Measurements from ENCODE around the gene ZNF248. TPM values are rescaled to one million over a fixed set of nuclear protein-coding genes. Genes with fewer than 3 reads are reported as not detected.

ZNF248 gene
- total RNA-seq, 1 experiment from 2014 or later = 17.6 TPM

- ChIA-PET CTCF (no interaction called here), POLR2A (no interaction called here)
- no TSS peak for BruUV-seq (replicated peaks)
- no peak overlapping the region for H3K4me3 Mint-ChIP-seq (ENCODE audit: unreplicated experiment)
- peaks cover 13% of the 10 kb centered on the region for H3K36me3 Mint-ChIP-seq (ENCODE audit: insufficient read depth, unreplicated experiment)
- Histone ChIP-seq H3K4me1 (no peaks in the 10 kb centered on the region), H3K27me3 (replicated peaks; ENCODE audit: control insufficient read depth, insufficient read depth, low read length) (no peaks in the 10 kb centered on the region), H3K9me3 (peaks cover 19% of the 10 kb centered on the region), H3K4me3 (ENCODE audit: low read depth, low read length) (no peak overlapping the region), H3K36me3 (ENCODE audit: control insufficient read depth, insufficient read depth, low read length) (no peaks in the 10 kb centered on the region)
- intact Hi-C loops (cut with micrococcal nuclease; ENCODE audit: unreplicated experiment) = no loop called here
- no peak overlapping the region for H3K27ac Mint-ChIP-seq (ENCODE audit: unreplicated experiment)
- no peaks in the 10 kb centered on the region for H3K4me1 Mint-ChIP-seq (ENCODE audit: low read depth, unreplicated experiment)
- H3K9me3 Mint-ChIP-seq (ENCODE audit: unreplicated experiment) = peaks cover 56% of the 10 kb centered on the region
- DNase-seq = no peak
- TF ChIP-seq CTCF (IDR thresholded peaks at IDR 0.05; ENCODE audit: insufficient read depth in 1 of 2, low read depth in 1 of 2, low read length in 1 of 2, severe bottlenecking in 1 of 2, unreplicated experiment in 1 of 2) = no peak
- H3K27me3 Mint-ChIP-seq (ENCODE audit: insufficient read depth, unreplicated experiment) = no peaks in the 10 kb centered on the region
Measured at GRCh38 chr10:37763132-37763531, 94.3 kb downstream of the ZNF248 start.

GRCh38 chr10:37762287-37762686, 95.1 kb downstream of the ZNF248 start:
- no peak overlapping the region for H3K4me3 Mint-ChIP-seq (ENCODE audit: unreplicated experiment)
- no peaks in the 10 kb centered on the region for H3K27me3 ChIP-seq (replicated peaks; ENCODE audit: control insufficient read depth, insufficient read depth, low read length)
- intact Hi-C loops (cut with micrococcal nuclease; ENCODE audit: unreplicated experiment) = no loop called here
- no peak overlapping the region for H3K4me3 ChIP-seq (ENCODE audit: low read depth, low read length)
- no peak overlapping the region for H3K27ac Mint-ChIP-seq (ENCODE audit: unreplicated experiment)
- CTCF ChIA-PET = no interaction called here
- no TSS peak for BruUV-seq (replicated peaks)
- no peak for DNase-seq
- H3K9me3 Mint-ChIP-seq (ENCODE audit: unreplicated experiment) = peaks cover 48% of the 10 kb centered on the region
- POLR2A ChIA-PET = no interaction called here
- TF ChIP-seq CTCF (IDR thresholded peaks at IDR 0.05; ENCODE audit: insufficient read depth in 1 of 2, low read depth in 1 of 2, low read length in 1 of 2, severe bottlenecking in 1 of 2, unreplicated experiment in 1 of 2) = no peak
- peaks cover 19% of the 10 kb centered on the region for H3K9me3 ChIP-seq
- H3K4me1 ChIP-seq = no peaks in the 10 kb centered on the region
- peaks cover 13% of the 10 kb centered on the region for H3K36me3 Mint-ChIP-seq (ENCODE audit: insufficient read depth, unreplicated experiment)
- no peaks in the 10 kb centered on the region for H3K36me3 ChIP-seq (ENCODE audit: control insufficient read depth, insufficient read depth, low read length)
- H3K4me1 Mint-ChIP-seq (ENCODE audit: low read depth, unreplicated experiment) = no peaks in the 10 kb centered on the region
- H3K27me3 Mint-ChIP-seq (ENCODE audit: insufficient read depth, unreplicated experiment) = no peaks in the 10 kb centered on the region

GRCh38 chr10:37760817-37761216, 96.6 kb downstream of the ZNF248 start:
- BruUV-seq (replicated peaks) = no TSS peak
- no peaks in the 10 kb centered on the region for H3K4me1 ChIP-seq
- H3K4me1 Mint-ChIP-seq (ENCODE audit: low read depth, unreplicated experiment) = no peaks in the 10 kb centered on the region
- no peak for DNase-seq
- H3K9me3 ChIP-seq = peaks cover 19% of the 10 kb centered on the region
- H3K27me3 ChIP-seq (replicated peaks; ENCODE audit: control insufficient read depth, insufficient read depth, low read length) = no peaks in the 10 kb centered on the region
- H3K27me3 Mint-ChIP-seq (ENCODE audit: insufficient read depth, unreplicated experiment) = no peaks in the 10 kb centered on the region
- H3K9me3 Mint-ChIP-seq (ENCODE audit: unreplicated experiment) = peaks cover 38% of the 10 kb centered on the region
- H3K36me3 ChIP-seq (ENCODE audit: control insufficient read depth, insufficient read depth, low read length) = no peaks in the 10 kb centered on the region
- intact Hi-C loops (cut with micrococcal nuclease; ENCODE audit: unreplicated experiment) = no loop called here
- TF ChIP-seq CTCF (IDR thresholded peaks at IDR 0.05; ENCODE audit: insufficient read depth in 1 of 2, low read depth in 1 of 2, low read length in 1 of 2, severe bottlenecking in 1 of 2, unreplicated experiment in 1 of 2) = no peak
- H3K4me3 Mint-ChIP-seq (ENCODE audit: unreplicated experiment) = no peak overlapping the region
- H3K27ac Mint-ChIP-seq (ENCODE audit: unreplicated experiment) = no peak overlapping the region
- POLR2A ChIA-PET = no interaction called here
- peaks cover 6% of the 10 kb centered on the region for H3K36me3 Mint-ChIP-seq (ENCODE audit: insufficient read depth, unreplicated experiment)
- no peak overlapping the region for H3K4me3 ChIP-seq (ENCODE audit: low read depth, low read length)
- CTCF ChIA-PET = no interaction called here

Data from Caco-2 (cell line).